Fibroblast of skin of abdomen (primary cell): Measurements from ENCODE around the gene OSTF1.
A peak's percentile ranks its signal among the peaks of the same experiment; 100 is the strongest.

Experiments used
- DNase-seq: peaks from one replicate; pipeline ENCODE4 v3.0.0-alpha.2; 2013

The OSTF1 gene

GRCh38 chr9:75168270-75169178 lies 80.2 kb downstream of the OSTF1 start:
- DNase-seq: no peak

- peak; percentile 30 for DNase-seq
Observed at GRCh38 chr9:75169623-75170022, 81.3 kb downstream of the OSTF1 start.

- DNase-seq: no peak
Observed at GRCh38 chr9:75170898-75171360, 82.6 kb downstream of the OSTF1 start.

- DNase-seq: no peak
Observed at GRCh38 chr9:75175395-75175794, 87.1 kb downstream of the OSTF1 start.

- DNase-seq: no peak
Observed at GRCh38 chr9:75176037-75176436, 87.7 kb downstream of the OSTF1 start.

- no peak for DNase-seq
Observed at GRCh38 chr9:75181750-75182149, 93.4 kb downstream of the OSTF1 start.

GRCh38 chr9:75183306-75183705 lies 95.0 kb downstream of the OSTF1 start:
- DNase-seq: no peak

- DNase-seq: no peak
Observed at GRCh38 chr9:75184471-75184870, 96.2 kb downstream of the OSTF1 start.

- no peak for DNase-seq
Observed at GRCh38 chr9:75185585-75186170, 97.4 kb downstream of the OSTF1 start.

GRCh38 chr9:75186767-75187380 lies 98.6 kb downstream of the OSTF1 start:
- no peak for DNase-seq

- DNase-seq: no peak
Observed at GRCh38 chr9:75188756-75189155, 100.4 kb downstream of the OSTF1 start.

- no peak for DNase-seq
Observed at GRCh38 chr9:75190762-75191161, 102.4 kb downstream of the OSTF1 start.
